Amygdala (tissue), 56 donors: ENCODE measurements around the gene DOHH.
A peak's percentile ranks its signal among the peaks of the same experiment; 100 is the strongest.

Experiments used
- DNase-seq, 56 donors: peaks; one replicate each; lab custom pipeline; 2025; lab: John Stamatoyannopoulos, UW

The DOHH gene, protein sequence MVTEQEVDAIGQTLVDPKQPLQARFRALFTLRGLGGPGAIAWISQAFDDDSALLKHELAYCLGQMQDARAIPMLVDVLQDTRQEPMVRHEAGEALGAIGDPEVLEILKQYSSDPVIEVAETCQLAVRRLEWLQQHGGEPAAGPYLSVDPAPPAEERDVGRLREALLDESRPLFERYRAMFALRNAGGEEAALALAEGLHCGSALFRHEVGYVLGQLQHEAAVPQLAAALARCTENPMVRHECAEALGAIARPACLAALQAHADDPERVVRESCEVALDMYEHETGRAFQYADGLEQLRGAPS

DNA sequence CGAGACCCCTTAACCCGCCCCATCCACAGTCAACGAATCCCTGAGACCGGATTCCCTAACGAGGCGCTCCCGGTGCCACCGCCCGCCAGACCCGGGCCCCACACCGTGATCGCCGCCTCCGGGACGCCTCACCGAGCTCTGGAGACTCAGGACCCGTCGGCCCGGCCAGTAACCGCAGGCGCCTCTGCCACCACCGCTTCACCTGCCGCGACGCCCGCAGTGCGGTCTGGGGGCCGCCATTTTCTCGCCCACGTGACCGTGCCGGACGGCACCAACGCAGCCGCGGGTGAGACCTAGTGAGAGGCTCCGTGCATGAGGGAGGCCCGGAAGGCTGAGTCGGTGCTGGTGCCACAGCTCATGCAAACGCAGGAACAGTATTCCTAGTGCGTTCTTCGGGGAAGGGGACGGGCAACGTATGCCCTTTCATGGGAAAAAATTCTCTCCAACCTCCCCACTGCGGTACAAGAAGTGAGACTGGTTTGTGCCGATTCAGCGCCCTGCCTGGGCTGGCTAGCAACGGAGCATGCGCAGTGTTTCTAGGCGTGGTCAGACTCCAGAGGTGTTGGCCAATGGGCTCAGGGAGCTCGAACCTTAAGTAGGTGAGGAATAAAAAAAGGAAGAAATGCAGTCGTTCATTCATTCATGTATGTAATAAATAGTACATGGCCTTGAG is at the start of gene DOHH:
DOHH (minus strand) TSS at position 246 of the 673 bp plus-strand sequence. CDS start 3,860 bp downstream, outside the sequence.
- DNase-seq, result peak; percentile 66 to 99 (median 92)

DNA sequence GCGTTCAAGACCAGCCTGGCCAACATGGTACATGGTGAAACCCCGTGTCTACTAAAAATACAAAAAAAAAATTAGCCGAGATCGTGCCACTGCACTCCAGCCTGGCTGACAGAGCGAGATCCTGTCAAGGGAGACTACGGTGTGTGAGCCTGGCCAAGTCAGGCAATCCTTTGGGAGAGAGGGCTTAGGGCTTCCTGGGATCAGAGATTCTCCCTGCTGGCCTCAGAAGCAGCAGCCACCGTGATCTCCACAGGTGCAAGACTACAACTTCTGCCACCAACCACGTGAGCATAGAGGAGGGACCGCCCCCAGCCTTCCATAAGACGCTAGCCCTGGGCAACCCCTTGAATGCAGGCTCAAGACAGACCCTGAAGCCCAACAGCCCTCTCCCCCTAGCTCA is 49.3 kb upstream of the DOHH start:
- DNase-seq, result no peak

DNA sequence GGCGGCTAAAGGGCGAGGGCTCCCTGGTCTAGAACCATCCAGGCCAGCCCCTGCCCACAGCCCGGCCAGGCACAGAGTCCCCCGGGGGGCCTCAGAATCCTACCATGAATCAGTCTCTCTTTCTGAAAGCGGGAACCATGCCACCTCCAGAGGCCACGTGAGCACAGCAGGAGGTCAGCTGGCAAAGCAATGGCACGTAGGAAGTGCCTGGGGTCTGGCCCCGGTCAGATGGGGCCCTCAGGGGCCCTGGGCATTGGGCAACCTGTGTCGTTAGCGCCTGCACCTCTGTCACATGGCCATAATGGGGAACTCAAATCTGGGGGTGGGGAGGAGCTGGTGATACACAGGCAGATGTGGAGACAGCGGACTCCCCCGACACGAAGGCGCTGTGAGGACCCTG is 48.1 kb upstream of the DOHH start:
- peak in 22 of 56 donors; percentile 10 to 79 (median 40) for DNase-seq

DNA sequence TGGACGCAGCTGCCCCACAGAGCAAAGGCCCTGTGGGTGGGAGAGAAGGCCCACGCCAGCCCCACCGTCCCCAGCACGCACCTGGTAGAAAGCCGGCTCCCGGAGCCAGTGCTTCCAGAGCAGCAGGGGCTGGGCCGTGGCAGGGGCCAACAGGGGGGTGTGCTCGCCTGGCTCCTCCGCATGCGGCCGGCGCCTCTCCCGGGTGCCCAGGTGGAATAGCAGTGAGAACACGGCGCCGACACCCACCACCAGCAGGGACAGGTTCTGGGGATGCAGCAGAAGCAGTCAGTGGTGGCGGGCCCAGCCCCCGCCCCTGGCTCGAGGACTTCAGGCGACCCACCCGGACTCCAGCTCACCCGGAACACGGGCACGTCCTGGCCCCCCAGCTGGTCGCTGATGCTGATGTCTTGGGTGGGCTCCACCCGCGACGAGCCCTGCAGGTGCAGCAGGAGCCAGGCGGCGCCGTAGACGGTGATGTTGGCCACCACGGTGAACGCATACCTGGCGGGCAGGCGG is 47.4 kb upstream of the DOHH start:
- no peak for DNase-seq

DNA sequence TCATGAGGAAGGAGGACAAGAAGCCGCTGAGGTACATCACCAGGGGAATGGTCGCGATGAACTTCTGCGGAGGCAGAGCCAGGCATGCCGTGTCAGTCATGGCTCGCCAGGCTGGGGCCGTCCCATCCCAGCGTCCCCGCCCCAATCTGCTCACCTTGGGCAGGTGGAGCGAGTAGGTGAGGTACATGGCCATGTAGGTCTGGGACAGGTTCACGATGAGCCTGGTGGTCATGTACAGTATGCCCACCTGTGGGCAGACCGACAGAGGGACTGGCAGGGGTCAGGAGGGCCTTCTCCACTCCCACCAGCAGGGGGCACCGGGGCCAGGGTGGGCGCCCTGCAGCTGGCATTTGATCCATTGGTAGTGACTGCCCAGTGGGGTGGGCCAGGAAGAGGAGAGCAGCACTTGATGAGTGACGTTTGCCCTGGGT is 46.8 kb upstream of the DOHH start:
- DNase-seq, result peak in 1 of 56 donors; percentile 14

DNA sequence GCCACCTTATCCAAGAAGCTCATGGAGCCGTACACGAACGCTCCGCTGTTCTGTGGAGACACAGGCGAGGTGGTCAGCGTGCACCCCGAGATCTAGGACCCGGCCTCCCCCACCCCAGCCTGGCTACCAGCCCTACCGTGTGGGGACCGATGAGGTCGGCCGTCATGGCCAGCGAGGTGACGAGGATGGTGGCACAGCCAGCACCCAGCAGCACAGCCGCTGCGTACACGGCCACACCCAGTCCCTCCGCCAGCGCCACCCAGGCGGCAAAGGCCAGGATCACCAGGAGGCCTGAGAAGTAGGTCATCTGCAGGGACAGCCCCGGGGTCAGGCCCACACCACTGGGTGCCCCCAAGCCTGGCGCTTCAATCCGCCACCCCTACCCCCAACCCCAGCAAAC is 45.6 kb upstream of the DOHH start:
- no peak for DNase-seq

DNA sequence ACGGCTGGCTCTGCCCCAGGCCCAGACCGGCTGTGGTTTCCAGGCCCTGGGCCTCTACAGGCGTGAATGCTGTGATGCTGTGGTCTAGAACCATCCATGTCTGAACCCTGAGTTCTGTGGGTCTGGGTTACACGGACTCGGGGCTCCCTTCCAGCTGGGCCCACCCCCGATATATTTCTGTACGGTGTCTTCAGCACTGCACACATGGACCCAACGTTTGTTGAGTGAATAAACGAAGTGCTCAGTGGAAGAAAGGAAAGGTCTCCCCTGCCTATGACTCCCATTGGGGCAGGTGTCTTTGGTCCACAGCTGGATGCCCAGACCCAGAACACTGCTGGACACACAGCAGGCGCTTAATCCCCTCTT is 45.2 kb upstream of the DOHH start:
- DNase-seq, result no peak

DNA sequence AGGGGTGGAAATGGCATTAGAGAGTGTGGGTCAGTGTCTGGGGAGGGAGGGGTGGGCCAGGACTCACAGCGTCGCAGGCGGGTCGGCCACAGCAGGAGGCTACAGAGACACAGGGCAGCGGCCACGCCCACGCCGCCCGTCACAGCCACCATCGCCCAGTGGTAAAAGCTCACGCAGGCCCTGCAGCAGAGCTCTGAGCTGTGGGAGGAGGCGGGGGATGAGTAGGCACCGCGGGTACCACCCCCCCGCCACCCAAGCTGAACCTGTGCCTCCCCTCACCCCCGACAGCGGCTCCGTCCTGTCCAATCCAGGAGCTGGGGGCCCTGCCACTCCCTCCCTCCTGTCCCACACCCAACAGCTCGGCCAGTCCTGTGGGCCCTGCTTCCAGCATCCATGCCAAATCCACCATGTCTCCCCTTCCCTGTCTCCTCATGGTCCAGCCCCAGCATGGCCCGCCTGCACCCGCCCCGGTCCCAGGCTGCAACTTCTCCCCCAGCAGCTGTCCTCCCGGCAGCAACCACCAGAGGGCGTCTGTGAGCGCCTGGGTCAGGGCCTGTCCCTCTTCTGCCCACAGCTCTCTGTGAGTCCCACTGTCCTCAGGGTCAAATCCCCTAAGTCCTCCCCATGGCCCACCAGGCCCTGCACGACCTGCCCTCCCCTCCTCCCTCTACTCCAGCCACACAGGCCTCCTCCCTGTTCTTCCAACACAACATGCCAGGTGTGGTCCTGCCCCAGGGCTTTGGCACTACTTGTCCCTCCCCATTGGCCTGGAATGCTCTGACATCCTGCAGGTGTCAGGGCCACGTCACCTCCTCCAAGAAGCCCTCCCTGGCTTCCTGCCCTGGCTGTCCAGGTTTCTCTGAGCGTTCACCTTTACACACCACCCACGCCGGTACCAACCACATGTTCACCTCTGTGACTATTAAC is 44.5 kb upstream of the DOHH start:
- DNase-seq, result peak in 54 of 56 donors; percentile 22 to 93 (median 77)

DNA sequence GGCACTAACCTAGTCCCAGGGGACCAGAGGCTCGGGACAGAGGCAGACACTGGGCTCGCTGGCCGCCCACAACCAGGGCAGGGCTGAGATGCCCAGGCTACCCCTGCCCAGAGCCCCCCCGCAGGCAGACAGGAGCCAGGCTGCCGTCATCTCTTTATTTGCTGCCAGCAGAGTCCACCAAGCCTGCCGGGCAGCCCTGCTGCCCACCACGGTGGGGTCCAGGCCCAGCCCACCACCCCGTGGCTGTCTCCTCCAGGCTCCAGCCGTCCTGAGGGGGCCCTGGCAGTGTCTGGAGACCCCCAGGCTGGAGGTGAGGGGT is 43.5 kb upstream of the DOHH start:
- peak in 4 of 56 donors; percentile 21 to 29 (median 25) for DNase-seq

DNA sequence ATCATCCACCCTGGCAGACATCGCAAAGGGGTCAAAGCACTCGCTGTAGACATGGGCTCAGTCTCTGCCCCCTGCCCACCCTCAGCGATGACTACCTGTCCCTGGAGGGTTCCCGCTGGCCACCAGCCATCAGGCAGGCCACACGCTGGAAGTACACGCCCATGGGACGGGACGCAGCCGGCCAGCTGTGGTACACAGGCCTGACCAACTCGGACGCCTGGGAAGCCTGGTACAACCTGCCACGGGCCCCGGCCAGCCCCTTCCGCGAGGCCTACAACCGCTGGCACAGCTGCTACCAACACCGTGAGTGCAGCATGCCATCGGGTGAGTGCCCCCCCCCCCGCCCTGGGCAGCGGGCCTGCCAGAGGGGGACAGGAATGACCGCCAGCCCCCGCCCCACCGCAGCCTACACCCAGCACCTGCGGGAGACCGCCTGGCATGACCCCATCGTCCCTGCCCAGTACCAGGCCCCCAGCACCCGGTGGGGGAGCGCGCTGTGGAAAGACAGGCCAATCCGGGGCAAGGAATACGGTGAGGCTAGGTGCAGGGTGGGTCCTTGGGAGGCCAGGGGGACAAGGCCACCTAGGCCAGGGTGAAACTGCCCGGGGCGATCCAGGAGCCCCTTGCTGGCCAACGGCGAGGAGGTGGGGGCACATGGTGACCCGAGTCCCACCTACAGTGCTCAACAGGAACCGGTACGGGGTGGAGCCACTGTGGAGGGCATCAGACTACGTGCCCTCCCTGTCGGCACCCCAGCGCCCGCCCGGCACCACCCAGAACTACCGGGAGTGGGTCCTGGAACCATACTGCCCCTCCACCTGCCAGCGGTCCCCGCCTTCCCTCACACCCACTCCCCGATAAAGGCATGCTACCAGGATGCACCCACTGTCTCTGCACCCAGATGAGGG is 42.9 kb upstream of the DOHH start:
- DNase-seq, result peak in 40 of 56 donors; percentile 8 to 85 (median 54)

DNA sequence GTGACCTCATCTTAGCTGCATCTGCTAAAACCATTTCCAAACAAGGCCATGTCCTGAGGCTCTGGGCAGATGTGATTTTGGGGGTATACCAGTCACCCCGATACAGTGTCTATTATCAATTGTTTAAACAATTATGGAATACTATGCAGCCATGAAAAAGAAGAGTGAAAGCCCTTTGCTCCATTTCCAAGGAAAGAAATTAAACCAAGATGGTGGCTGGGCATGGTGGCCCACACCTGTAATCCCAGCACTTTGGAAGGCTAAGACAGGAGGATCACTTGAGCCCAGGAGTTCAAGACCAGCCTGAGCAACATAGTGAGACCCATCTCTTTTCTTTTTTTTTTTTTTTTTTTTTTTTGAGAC is 39.3 kb upstream of the DOHH start:
- DNase-seq, result no peak

DNA sequence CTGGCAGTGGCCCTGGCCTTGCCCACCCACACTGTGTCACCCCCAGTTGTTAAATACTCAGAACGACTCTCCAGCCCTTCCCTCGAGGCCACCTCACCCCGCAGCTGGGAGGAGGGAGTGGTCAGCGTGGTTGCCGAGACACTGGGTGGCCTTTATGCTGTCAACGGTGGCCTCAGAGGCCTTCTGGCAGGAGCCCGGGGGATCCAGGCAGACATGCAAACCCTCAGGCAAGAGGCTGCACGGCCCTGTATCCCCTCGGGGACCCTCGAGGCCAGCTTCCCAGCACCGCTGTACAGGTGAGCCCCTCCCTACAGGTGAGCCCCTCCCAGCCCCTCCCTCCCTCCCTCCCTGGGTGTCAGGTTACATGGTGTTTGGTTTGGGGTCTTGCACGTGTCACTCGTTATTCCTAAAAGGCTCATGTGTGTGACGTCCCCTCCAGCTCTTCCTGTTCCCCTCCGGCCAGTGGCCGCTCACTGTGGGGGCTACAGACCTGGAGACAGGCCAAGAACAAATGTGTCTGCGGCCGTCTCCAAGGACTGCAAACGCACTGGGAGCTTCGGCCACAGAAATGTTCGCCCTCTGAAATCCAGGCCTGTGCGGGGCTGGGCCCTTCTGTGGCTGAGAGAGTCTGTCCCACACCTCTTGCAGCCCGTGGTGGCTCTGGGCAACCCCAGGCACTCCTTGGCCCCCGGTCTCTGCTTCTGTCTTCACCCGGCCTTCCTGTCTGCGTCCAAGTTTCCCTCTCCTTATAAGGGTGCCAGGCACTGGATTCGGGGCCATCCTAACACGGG is 38.7 kb upstream of the DOHH start, which contains the start of gene TEKTIP1:
TEKTIP1 (plus strand) TSS at position 210 of the 791 bp plus-strand sequence; CDS start at position 214, 4 bp downstream.
- DNase-seq, result peak in 17 of 56 donors; percentile 8 to 62 (median 34)

DNA sequence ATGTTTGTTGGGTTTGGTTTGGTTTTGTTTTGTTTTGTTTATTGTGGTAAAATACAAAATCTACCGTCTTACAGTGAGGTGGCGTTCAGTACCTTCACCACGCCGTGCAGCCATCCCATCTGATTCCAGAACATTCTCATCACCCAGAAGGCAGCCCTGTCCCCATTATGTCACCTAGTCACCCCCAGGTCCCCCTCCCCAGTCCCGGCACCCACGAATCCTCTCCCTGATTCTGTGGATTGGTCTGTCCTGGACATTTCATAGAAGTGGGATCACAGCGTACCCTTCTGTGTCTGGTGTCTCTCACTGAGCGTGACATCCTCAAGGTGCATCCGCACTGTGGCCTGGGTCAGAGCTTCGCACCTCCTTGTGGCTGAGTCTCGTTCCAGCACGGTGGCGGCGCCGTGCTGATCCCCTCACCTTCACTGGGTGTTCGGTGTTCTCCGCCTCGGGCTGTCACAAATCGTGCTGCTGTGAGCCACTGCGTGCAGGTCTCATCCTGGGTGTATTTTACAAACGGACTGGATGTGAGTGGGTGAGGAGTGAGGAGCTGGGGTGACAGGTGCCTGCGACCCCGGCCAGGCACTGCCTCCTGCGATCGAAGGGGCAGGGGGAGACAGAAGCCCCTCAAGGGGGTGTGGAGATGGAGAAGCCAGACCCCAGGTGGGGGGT is 37.9 kb upstream of the DOHH start:
- no peak for DNase-seq

DNA sequence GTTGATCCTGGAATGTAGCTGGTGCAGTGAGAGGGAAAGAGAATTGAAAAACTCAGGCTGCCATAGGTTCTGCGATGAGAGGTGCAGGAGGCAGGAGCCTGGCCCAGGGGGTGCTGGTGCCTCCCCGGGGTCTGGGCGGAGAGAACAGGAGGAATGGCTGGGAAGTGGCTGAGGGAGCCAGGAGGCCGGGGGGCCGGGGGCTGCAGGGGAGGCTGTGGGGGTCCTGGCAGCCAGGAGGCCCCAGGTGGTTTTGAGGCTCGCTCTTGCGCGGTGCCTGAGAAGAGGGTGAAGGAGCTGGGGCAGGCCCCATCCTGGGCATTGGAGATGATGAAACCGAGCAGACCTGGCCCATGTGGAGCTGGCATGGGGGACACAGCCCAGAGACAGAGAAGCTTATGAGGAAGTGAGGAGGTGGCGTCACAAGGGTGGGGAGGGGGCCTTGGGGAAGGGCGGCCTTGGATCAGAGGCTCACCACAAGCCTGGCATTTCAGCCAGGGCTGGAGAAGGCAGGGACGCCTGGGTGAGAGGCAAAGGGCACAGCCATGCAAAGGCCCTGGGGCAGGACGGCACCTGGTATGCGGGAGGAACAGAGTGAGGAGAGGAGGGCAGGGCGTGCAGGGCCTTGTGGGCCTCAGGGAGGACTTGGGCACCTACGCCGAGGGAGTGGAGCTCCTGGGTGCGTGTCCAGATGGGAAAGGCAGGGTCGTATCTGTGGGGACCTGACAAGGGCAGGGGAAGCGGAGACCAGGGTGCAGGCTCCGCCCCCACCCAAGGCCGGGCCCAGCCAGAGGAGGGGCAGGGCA is 37.2 kb upstream of the DOHH start:
- DNase-seq, result peak in 5 of 56 donors; percentile 14 to 36 (median 27)

DNA sequence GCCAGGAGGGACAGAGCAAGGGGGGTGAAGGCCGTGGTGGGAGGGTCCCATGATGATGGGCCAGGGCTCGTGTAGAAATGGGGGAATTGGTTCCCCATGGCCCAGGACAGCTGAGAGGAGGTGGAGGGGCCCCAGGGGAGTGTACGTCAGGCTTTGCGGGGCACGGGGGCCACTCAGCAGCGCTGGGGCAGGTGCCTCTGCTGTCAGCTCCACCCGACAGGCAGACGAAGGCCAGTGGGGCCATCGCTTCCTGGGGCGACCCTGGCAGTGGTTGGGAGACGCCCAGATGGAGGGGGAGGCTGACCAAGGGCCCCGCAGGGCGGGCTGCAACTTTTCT is 36.6 kb upstream of the DOHH start:
- no peak for DNase-seq

DNA sequence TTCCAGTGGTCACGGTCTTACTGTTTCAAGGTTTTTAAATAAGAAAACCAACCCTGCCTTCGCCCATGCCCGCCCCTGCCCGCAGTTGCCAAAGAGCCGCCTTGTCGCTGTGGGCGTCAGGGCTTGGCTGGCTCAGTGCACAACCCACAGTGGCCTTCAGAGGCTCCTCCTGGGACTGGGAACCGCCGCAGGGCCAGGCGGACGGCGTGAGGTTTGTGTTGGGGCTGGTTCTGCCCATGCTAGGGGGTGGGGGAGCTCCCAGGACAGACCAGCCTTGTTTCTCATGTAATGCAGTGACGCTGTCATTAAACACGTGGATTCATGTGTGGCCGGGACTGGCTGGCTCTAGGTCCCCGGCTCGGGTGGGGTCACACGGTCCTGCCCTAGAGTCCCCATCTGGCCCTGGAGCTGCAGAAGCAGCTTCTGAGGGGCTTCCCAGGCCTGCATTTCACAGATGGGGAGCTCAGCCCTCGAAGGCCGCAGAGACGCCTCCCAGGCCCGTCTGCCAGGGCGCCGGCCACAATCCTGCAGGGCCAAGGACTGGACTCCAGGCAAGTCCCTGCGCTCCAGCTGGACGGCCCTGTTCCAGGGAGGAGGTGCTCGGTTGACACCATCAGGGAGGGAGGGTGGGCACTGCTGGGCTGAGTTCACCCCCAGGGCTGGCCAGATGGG is 36.1 kb upstream of the DOHH start:
- DNase-seq, result peak in 47 of 56 donors; percentile 18 to 85 (median 66)

DNA sequence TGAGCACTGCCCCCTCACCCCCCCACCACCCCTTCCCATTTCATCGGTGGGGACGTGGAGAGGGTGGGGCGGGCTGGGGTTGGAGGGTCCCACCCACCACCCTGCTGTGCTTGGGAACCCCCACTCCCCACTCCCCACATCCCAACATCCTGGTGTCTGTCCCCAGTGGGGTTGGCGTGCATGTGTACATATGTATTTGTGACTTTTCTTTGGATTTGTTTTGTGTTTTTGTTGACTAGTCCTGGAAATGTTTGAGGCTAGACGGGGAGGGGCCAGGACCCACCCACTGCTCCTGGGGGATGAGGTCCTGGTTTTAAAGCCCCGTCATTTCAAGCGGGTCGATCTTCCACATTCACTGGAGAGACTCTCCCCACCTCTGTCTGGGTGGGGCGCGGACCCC is 35.5 kb upstream of the DOHH start:
- DNase-seq, result no peak
